ENCODE measurements around the gene CATSPERE.
"Not testable (repeated sequence)": the region's sequence is repeated elsewhere in the genome, so short reads cannot be mapped to it uniquely, and the experiment has no call there.

- TF ChIP-seq, protein P1, sequence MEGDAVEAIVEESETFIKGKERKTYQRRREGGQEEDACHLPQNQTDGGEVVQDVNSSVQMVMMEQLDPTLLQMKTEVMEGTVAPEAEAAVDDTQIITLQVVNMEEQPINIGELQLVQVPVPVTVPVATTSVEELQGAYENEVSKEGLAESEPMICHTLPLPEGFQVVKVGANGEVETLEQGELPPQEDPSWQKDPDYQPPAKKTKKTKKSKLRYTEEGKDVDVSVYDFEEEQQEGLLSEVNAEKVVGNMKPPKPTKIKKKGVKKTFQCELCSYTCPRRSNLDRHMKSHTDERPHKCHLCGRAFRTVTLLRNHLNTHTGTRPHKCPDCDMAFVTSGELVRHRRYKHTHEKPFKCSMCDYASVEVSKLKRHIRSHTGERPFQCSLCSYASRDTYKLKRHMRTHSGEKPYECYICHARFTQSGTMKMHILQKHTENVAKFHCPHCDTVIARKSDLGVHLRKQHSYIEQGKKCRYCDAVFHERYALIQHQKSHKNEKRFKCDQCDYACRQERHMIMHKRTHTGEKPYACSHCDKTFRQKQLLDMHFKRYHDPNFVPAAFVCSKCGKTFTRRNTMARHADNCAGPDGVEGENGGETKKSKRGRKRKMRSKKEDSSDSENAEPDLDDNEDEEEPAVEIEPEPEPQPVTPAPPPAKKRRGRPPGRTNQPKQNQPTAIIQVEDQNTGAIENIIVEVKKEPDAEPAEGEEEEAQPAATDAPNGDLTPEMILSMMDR (IDR thresholded peaks at IDR 0.05; ENCODE audit: low read length) = not testable (repeated sequence)
- TF ChIP-seq EZH2 (optimal IDR thresholded peaks at IDR 0.05; ENCODE audit: low read depth, low read length); EZH2phosphoT487 (IDR thresholded peaks at IDR 0.05; ENCODE audit: low read length): not testable (repeated sequence)
These were observed 205.8 kb downstream of the CATSPERE start for GRCh38 chr1:244666672-244667418.

Data from MM.1S (cell line).